Upper lobe of left lung (tissue), 4 donors: ENCODE data around the gene MOGAT2.

ENCODE experiments used
- CTCF ChIP-seq, 6 experiments: fragments of 450-650 bp in 4 of 6; fragments of 200-600 bp in 2 of 6; sonication (generic) in 2 of 6; IDR thresholded peaks; one replicate each; pipeline ENCODE4 v1.5.1; 2016 to 2019; ENCODE audit warnings: antibody characterized with exemption in 6 of 6
- EP300 ChIP-seq, 4 donors: sonication (generic); formaldehyde crosslinking; IDR thresholded peaks; one replicate each; pipeline ENCODE4 v1.5.1; 2017; ENCODE audit warnings: antibody characterized with exemption in 4 of 4, control low read depth in 2 of 4
- POLR2A ChIP-seq, 4 donors: fragments of 450-650 bp; IDR thresholded peaks; one replicate each; pipeline ENCODE4 v1.5.1; 2016 to 2017; ENCODE audit warnings: antibody characterized with exemption in 4 of 4, mild to moderate bottlenecking in 2 of 4
- POLR2AphosphoS5 ChIP-seq, 2 donors: sonication (generic); formaldehyde crosslinking; IDR thresholded peaks; one replicate each; pipeline ENCODE4 v1.5.1; 2017; ENCODE audit warnings: antibody characterized with exemption in 2 of 2

GRCh38 chr11:75779960-75780359, 62.3 kb downstream of the MOGAT2 start:
- no peak for TF ChIP-seq CTCF (IDR thresholded peaks at IDR 0.05)
- no peak for TF ChIP-seq EP300 (IDR thresholded peaks at IDR 0.05)
- no peak for TF ChIP-seq POLR2A (IDR thresholded peaks at IDR 0.05)
- no peak for TF ChIP-seq POLR2AphosphoS5 (IDR thresholded peaks at IDR 0.05)
